Amniotic stem cell (primary cell): ENCODE data around the gene TUBGCP3.
A peak's percentile ranks its signal among the peaks of the same experiment; 100 is the strongest.
"Not testable (repeated sequence)": the region's sequence is repeated elsewhere in the genome, so short reads cannot be mapped to it uniquely, and the experiment has no call there.

Source experiments
- DNase-seq: peaks from one replicate; lab custom pipeline; 2025; lab: John Stamatoyannopoulos, UW

Gene TUBGCP3

GRCh38 chr13:112587764-112588489 lies at the start of gene TUBGCP3:
Gene TUBGCP3 (minus strand): TSS chr13:112588153. CDS start chr13:112587980, 173 bp downstream.
- DNase-seq: peak; percentile 75

- no peak for DNase-seq
Measured at GRCh38 chr13:112637017-112637801, 49.3 kb upstream of the TUBGCP3 start.

DNA sequence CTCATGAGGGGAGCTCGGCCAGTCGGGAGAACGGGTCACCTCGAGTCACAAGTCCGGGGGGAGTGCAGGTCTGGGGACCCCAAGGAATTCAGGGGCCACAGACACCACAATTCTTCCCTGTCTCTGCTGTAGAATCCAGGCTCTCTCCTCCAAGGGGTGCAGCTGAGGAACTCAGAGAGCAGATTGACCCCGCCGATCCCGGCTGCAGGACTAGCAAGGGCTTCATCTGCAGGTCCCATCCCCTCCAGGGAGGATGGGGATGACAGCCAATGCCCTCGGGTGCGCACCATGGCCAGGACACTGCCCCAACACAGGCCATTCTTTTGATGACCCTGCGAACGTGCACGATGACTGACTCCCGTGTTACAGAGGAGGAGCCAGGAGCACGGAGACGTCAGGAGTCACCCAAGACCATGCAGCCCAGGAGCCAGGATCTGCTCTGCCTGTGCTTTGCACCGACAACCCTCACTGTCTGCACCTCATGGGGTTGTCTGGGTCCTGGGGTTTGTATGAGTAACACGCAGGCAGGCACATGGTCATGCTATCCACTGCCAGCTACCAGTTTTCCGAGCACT lies 48.5 kb upstream of the TUBGCP3 start:
- DNase-seq: no peak

DNA sequence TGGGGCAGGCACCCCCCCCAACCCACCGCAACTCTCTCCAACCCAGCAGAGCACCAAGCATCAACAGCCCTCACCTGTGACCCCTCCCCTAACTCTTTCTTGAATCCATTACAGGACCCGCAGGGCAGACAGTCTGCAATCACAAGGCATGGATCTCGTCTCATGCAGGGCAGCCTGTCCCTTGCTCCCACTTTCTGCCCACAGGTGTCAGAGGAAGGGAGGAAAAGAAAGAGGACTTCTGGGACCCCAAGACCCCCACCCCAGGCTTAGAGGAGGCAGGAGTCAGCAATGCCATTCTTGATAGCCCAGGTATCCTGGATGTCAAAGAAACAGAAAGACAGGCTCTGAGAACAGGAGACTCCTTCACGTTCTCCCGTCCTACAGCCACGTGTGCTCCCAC lies 47.4 kb upstream of the TUBGCP3 start:
- no peak for DNase-seq

GRCh38 chr13:112634102-112634501 lies 46.1 kb upstream of the TUBGCP3 start:
- DNase-seq: no peak

GRCh38 chr13:112630226-112630625 lies 42.3 kb upstream of the TUBGCP3 start:
- not testable (repeated sequence) for DNase-seq

DNA sequence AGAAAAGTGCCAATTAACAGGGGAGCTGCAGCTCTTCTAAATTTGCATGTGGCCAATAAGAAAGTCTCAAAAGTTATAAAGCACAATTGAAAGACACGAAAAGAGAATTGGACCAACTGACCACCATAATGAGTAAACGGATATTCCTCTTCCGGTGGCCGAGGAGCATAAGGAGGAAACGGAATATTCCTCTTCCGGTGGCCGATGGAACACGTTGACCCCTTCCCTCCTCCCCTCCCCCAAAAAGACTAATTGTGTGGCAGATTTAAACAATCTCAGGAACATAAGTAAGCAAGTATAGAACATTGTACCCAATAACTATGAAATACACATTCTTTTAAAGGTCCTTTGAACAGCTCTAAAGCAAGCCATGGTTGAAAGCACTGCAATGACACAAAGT lies 41.2 kb upstream of the TUBGCP3 start:
- no peak for DNase-seq

DNA sequence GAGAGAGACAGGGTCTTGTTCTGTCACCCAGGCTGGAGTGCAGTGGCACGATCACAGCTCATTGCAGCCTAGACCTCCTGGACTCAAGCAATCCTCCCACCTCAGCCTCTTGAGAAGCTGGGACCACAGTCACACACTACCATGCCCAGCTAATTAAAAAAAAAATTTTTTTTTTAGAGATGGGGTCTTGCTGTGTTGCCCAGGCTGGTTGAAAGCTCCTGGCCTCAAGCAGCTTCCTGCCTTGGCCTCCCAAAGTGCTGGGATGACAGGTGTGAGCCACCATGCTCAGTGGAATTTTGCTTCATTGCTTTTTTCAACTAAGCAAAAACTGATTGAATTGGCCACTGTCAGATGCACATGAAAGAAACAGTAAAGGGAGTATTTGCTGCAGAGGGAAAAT lies 39.7 kb upstream of the TUBGCP3 start:
- not testable (repeated sequence) for DNase-seq

- no peak for DNase-seq
Measured at GRCh38 chr13:112627161-112627560, 39.2 kb upstream of the TUBGCP3 start.

DNA sequence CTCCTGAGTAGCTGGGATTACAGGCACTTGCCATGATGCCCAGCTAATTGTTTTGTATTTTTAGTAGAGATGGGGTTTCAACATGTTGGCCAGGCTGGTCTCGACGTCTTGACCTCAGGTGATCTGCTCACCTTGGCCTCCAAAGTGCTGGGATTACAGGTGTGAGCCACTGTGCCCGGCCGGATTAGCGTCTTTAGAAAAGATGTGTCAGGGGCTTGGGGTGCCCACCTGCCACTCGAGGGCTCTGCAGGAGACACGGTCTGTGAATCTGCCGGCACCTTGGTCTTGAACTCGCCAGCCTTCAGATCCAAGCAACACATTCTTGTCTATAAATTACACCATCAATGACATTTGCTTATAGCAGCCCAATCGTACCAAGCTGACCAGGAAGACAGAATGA lies 38.8 kb upstream of the TUBGCP3 start:
- no peak for DNase-seq

GRCh38 chr13:112626124-112626523 lies 38.2 kb upstream of the TUBGCP3 start:
- no peak for DNase-seq

- DNase-seq: no peak
Measured at GRCh38 chr13:112625698-112626097, 37.7 kb upstream of the TUBGCP3 start.

- no peak for DNase-seq
Measured at GRCh38 chr13:112624602-112625430, 36.9 kb upstream of the TUBGCP3 start.

DNA sequence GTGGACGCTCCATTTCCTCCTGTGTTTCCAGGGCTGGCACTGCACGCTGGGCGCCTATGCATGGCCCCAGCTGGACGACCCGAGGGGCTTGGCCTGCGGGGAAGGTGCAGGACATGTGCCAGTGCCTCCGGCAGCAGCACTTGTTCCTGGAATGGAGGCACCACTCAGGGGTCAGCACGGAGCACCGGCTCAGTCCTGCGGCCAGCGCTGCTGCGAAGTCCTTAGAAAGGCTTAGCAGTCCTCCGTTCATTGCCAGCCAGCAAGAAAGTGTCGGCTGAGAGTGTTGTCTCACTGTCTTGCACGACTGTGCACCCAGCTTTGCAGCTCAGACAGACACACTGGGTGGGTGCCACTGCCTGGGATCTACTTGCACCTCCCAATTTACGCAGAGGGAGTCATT lies 36.1 kb upstream of the TUBGCP3 start:
- DNase-seq: no peak

GRCh38 chr13:112623051-112623711 lies 35.2 kb upstream of the TUBGCP3 start:
- no peak for DNase-seq

DNA sequence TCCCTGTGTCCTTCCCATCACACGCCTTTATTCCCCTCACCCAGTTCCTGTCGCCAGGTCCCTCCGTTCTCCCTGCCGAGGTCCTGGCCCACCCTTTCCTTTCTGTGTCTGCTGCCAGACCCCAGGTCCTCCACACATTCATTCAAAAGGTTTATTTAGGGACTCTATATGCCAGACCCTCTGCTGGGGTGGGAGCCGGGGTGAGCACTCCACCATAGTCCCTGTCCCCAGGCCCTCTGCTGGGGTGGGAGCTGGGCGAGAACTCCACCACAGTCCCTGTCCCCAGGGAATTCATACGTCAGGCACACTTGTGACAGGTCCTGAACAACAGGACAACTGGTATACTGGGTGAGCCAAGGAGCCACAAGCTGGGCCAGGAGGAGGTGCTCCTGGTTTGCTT lies 34.4 kb upstream of the TUBGCP3 start:
- DNase-seq: no peak

DNA sequence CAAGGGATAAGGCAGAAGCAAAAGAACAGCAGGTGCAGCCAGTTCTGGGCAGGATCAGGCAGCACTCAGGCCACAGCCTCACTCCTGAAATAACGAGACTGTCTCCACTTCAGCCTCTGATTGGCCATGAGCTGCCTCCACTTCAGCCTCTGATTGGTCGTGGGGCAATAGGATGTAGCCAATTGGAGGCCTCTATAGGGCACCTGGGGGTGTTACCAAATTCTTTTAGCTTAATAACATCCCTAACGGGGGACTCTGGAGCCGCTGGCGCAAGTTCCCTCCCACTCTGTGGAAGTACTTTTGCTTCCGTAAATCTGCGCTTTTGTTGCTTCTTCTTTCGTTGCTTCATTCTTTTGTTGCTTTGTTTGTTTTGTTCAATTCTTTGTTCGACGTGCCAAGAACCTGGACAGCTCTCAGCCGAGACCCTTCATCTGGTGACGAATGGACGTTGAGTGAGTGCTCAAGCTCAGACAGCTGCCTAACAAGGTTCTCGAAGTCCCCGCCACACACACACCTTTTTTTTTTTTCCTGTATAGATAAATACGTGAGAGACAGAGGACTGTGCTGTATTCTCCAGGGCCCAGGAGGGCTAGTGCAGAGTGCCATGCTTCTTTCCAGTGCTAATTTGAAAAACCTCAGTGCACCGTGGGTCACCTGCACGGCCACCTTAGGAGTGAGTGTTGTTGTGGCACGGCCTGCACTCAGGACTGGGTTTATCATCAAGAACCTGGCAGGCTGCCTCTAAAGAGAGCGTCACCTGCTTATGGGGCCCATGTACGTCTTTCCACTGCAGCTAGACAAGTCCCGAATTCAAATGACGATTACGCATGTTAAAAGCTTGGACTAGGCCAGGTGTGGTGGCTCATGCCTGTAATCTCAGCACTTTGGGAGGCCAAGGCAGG lies 32.0 kb upstream of the TUBGCP3 start:
- DNase-seq: no peak

DNA sequence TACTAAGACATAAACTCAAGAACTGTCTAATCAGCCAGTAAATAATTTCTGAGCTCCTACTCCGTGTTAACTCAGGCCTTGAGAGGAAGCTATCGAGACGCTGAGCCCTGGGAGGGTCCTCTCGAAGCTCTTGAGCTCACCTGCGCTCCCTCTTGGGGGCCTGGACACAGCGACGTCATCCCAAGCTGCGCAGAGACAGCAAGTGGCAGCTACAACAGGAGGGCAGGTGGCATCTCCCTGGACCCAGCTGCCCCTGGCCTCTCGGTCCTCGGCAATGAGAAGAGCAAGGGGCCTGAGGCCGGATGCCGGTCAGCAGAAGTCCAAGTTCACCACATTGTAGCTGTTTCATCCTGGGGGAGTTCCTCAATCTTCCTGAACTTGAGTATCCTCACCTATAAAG lies 30.5 kb upstream of the TUBGCP3 start:
- DNase-seq: no peak

DNA sequence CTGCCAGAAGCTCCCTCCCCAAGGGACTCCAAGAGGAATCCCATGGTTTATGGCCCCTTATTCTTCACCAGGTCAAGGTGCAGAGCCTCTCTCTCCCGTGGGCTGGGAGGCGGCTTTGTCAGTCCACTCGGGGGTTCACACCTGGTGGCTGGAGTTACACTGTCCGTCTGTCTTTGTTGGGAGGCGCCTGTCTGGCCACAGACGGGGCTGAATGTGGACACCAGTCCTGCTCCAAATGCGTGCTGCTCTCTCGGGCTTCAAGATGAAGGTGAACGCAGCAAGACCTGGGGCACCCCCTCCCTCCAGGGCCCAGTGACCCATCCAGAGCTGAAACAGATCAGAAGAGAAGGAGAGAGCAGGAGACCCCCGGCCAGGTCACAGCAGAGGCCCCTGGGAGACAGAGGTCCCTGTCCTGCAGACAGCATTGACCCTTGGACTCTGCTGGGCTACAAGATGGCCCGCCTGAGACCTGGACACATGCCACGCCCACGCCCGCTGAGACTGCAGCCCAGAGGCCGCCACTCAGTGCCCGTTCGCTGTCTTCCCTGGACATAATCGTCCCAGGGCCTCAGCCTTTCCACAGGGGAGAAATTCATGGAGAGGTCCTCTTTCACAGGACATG lies 29.9 kb upstream of the TUBGCP3 start:
- no peak for DNase-seq
